Fibroblast of upper back skin (primary cell): Measurements from ENCODE around the gene TMEM120A.

ENCODE experiments used
- DNase-seq: peaks from one replicate; pipeline ENCODE4 v3.0.0-alpha.2; 2013

The TMEM120A gene

DNA sequence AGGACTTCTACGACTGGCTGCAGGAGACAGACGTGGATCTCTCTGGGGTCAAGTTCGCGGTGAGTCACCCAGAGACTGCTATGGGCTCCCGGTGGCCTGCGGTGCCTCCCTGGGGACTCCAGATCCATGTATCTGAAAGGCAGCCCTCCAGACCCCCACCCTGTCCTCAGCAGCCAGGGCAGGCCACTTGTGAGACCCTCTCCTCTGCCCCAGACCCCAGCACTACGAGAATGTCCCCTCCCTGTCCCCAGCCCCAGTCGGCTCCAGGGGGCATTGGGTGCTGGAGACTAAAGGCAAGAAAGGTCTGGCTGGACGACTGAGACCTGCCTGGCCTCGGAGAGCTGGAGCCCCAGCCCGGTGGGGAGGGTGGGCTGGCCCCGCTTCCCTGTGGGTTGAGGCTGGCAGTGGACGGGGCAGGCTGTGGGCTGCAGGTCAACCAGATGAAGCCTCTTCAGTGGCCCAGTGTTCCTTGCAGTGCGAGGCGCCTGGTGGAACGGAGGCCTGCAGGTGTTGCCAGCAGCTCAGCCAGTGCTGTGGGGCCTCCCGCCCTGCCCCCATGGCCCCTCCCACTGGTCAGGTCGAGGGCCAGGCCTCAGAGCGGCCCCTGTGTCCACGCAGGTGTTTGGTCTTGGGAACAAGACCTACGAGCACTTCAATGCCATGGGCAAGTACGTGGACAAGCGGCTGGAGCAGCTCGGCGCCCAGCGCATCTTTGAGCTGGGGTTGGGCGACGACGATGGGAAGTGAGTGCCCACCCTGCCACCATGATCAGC lies 13.8 kb downstream of the TMEM120A start:
- no peak for DNase-seq

DNA sequence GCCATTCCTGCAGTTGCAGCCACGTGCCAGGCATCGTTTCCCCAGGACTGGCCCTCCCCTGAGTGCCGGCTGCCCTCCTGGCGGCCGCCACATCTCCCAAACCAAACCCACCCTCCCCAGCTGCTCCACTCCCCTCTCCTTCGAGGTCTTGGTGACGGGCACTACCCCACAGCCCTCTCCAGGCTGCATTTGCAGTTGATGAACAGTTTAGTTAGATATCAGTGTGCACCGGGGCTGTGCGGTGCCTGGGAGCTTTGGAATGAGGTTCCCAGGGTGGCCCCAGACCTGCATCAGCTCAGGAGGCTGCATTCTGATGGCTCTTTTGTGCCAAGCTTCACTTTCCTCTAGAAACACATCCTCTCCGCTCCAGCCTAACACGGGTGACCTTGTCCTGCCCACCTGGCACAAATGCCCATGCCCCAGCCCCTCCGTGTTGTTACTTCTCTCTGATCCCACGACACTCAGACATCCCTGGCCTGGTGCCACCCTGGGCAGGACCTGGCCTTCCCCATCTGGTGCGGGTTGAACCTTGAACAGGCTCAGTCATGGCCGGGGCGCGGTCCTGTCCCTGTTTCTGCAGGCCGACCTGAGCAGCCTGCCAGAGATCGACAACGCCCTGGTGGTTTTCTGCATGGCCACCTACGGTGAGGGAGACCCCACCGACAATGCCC lies 14.5 kb downstream of the TMEM120A start:
- no peak for DNase-seq

GRCh38 chr7:75977743-75978142 lies 16.7 kb downstream of the TMEM120A start:
- DNase-seq = peak; percentile 68

- no peak for DNase-seq
Observed at GRCh38 chr7:75971961-75972763, 22.2 kb downstream of the TMEM120A start.

- no peak for DNase-seq
Observed at GRCh38 chr7:75971309-75971960, 23.0 kb downstream of the TMEM120A start.

- no peak for DNase-seq
Observed at GRCh38 chr7:75969704-75970498, 24.5 kb downstream of the TMEM120A start.

GRCh38 chr7:75969182-75969581 lies 25.2 kb downstream of the TMEM120A start:
- DNase-seq = no peak

- DNase-seq = no peak
Observed at GRCh38 chr7:75968561-75969001, 25.8 kb downstream of the TMEM120A start.

- no peak for DNase-seq
Observed at GRCh38 chr7:75968012-75968411, 26.4 kb downstream of the TMEM120A start.

DNA sequence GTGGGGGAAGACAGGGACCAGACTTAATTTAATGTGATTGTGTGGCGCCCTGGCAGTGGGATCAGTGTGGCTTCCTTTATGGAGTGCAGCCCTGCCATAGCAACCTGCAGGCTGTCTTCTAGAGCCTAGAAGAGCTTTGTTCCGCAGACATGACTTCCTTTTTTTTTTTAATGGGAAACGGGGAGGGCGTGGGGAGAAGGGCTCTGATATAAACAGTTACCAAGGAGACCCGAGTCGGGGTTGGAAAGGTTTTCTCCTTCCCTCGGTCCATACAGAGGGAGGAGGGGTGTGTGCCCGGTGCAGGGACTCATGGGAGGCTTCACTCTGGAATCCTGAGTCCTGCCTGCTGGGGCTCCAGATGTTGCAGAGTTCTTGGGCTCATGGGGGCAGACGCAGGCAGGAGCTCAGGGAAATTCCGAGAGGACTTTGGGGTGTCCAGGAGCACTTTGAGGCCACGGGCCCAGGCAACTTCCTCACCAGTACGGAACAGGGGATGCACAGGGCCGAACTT lies 26.9 kb downstream of the TMEM120A start:
- DNase-seq = no peak

GRCh38 chr7:75967055-75967454 lies 27.3 kb downstream of the TMEM120A start:
- DNase-seq = no peak

DNA sequence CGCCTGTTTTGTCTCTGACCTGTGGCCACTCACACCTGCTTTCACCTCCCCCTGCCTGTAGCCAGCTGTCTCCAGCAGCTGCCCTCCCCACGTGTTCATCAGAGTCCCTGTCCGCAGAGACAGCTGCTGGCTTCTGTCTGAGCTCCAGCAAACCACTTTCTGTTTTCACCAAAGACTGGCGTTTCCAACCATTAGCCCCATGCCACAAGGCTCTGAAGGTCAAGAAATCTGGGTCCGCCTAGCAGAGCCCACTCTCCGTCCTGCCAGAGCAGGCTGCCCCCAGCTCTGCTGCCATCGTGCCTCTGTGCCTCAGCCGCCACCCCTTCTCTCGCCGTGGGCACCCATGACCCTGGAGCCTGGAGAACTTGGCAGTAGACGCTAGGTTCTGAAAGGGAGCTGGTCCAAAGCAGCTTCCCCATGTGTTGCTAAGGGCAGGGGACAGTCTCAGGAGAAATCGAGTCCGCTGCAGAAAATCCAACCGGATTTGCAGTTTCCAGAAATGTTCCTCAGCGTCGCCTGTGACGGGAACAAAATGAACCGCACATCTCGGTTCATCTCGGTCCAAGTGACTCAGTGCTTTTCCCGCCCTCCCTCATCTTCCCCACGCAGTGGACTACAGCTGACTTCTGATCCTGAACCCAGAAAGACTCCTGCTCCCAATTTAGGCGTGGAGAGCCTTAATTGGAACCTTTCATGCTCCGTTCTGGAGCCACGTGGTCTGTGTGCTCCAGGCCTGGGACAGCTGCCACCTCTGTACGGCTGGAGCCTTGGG lies 28.0 kb downstream of the TMEM120A start:
- peak; percentile 39 for DNase-seq

- DNase-seq = no peak
Observed at GRCh38 chr7:75965617-75966016, 28.8 kb downstream of the TMEM120A start.

DNA sequence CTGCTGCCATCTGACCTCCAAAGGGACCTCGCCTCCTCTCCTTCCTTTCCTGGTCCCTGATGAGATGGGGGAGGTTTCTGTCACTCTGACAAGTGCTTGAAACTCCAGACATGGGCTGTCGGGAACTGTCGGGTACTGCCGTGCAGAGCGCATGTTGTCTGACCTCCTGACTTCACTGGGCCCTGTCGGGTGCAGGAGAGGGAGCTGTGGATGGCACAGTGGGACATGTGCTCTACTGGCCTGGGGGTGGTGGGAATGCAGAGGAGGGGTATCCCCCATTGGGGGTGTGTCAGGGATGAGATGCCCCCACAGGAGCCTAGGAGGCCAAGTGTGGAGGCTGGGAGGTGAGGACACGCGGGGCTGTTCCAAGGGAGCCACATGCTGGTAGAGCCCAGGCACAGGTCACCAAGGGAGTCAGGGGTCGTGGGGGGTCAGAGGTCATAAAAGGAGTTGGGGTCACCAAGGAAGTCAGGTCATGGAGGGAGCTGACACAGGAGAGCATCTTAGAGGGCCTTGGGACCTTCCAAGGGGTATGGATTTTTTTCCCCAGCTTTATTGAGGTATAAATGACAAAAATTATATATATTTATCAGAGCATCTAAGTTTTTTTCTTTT lies 30.9 kb downstream of the TMEM120A start:
- DNase-seq = no peak

DNA sequence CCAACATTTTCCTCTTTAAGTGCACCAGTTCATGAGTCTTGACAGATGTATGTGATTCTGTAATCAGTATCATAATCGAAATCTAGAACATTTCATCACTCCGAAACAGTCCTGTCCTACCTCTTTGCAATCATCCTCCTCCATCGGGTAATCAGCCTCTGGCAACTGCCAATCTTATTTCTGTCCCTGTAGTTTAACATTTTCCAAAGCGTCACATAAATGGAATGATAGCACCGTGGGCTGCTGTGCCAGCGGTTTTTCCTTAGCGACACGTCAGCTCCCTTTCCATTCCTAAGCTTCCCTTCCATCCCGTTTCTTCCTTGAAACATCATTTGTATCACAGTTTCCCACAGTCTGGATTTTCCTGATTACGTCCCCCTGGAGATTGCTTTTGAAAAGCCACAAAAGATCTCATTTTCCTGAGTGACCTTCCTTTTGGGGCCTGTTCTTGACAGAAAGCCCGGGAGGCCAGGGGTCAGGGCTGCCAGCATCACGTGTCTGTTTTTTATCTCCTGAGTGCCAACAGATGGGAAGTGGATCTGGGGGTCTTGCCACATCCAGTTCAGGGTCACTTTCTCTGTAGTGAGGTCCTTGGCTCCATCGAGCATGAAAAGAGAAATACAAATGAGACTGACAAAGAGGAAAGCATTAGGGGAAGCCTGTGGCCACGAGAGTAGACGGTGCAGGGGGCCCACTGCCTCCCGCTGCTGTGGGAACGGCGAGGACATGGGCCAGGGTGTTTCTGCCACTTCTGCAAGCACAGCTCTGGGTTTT lies 31.6 kb downstream of the TMEM120A start:
- peak; percentile 68 for DNase-seq

DNA sequence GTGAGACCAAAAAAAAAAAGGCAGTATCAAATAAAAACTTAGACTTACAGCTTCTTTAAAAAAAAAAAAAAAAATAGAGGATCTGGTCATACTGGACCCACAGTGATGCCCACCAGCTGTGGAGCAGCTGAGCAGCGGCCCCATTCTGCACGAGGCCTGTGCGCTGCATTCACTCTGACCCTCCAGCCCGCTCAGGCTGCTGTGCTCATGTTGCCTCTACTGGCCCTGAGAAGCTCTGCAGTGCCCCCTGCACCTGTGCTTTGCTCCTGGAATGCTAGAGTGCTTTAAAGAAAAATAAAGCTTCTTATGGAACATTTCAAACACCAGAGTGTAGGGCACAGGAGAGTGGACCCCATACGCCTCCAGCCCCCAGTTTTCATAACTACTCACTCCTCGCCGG lies 33.2 kb downstream of the TMEM120A start:
- DNase-seq = no peak

DNA sequence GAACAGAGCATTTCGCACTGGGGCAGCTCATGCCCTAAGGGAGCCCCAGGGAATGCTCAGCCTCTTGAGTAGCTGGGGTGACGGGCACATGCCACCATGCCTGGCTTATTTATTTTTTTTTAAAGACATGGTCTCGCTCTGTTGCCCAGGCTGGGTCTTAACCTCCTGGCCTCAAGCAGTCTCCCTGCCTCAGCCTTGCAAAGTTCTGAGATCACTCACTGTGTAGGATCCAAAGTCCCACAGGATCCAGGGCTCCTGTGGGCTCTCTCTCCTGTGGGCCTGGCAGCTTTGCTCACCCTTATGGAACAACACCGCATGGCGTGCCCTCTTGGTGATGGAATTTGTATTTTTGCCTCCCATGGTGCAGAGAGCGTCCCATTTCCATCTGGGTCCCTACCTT lies 34.0 kb downstream of the TMEM120A start:
- DNase-seq = no peak

- DNase-seq = no peak
Observed at GRCh38 chr7:75958802-75959543, 35.4 kb downstream of the TMEM120A start.
